Esophagus squamous epithelium (tissue), 4 donors: ENCODE measurements around the gene CANT1.

Source experiments
- CTCF ChIP-seq, 6 experiments: fragments of 450-650 bp in 4 of 6; fragments of 200-600 bp in 2 of 6; sonication (generic) in 2 of 6; IDR thresholded peaks; one replicate each; pipeline ENCODE4 v1.5.1; 2016 to 2019; ENCODE audit warnings: antibody characterized with exemption in 6 of 6, mild to moderate bottlenecking in 4 of 6, moderate library complexity in 4 of 6
- POLR2A ChIP-seq, 4 donors: fragments of 450-650 bp; IDR thresholded peaks; one replicate each; pipeline ENCODE4 v1.6.1; 2017; ENCODE audit warnings: antibody characterized with exemption in 4 of 4, mild to moderate bottlenecking in 4 of 4, moderate library complexity in 3 of 4

- TF ChIP-seq CTCF (IDR thresholded peaks at IDR 0.05): no peak
- TF ChIP-seq POLR2A (IDR thresholded peaks at IDR 0.05): no peak
Measured at GRCh38 chr17:78985395-78985794, 24.2 kb downstream of the CANT1 start.
